Fibroblast of lung (primary cell): ENCODE results near the gene PRDX2.

Source experiments
- CTCF ChIP-seq, 2 donors: IDR thresholded peaks in 1 of 2; conservative IDR thresholded peaks in 1 of 2; 1 replicate in 1 of 2; 2 replicates in 1 of 2; pipeline ENCODE4 v1.5.1; 2011 to 2012; ENCODE audit warnings: low read length in 2 of 2, control low read depth in 1 of 2, inconsistent platforms in 1 of 2, low read depth in 1 of 2, mild to moderate bottlenecking in 1 of 2
- EZH2 ChIP-seq: IDR thresholded peaks from 2 replicates; pipeline ENCODE4 v1.5.1; 2012; ENCODE audit warnings: low read length, control low read depth, mild to moderate bottlenecking; ENCODE audit errors: missing control alignments

GRCh38 chr19:12833418-12833737 is 31.8 kb upstream of the PRDX2 start:
- TF ChIP-seq EZH2 (no peak), CTCF (conservative IDR thresholded peaks at IDR 0.05 in 1 of 2, IDR thresholded peaks at IDR 0.05 in 1 of 2; ENCODE audit: low read depth in 1 of 2, low read length in 2 of 2) (no peak)
